HG03095 (cell line): ENCODE results near the gene NUB1.

Source experiments
- ATAC-seq: cut with Tn5 transposase; IDR thresholded peaks from one replicate; pipeline ENCODE4 v1.9.1; 2021; ENCODE audit warnings: moderate library complexity; ENCODE audit not compliant: unreplicated experiment

NUB1 gene

DNA sequence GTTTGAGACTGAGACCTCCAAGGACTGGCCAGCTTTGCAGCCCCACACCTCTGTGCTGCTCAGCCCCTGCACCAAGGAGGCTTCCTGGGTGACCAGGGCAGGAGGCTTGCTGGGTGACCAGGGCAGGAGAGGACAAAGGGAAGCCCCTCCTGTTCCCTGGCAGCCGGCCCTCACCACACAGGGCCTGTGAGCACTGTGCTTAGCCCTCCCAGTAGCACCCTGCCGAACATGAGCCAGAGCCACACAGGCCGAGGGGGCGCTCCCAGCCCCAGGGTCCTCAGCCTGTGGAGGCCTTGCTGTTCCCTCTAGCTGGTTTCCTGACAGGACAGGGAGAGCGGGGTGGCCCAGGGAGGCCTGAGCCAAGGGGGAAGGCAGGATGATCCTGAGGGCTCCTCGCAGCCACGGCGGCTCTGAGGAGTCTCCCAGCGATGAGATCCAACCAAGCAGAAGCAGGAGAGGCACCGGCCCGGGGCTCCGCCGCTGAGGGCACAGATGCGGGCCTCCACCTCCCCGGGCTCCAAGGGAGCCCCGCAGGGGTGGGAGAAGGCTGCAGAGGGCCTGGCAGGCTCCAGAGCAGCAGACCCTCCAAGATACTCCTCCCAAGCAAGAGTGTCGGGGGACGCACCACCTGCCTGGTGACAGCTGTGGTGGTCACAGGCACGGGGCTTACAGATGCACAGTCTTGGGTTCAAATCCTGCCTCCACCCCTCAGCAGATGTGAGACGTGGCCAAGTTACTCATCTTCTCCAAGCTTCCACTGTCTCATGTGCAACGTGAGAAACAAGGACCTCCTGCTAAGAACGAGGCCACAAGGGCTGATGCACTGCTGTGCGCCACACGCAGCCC, 45.8 kb downstream of the NUB1 start:
- ATAC-seq = no peak

DNA sequence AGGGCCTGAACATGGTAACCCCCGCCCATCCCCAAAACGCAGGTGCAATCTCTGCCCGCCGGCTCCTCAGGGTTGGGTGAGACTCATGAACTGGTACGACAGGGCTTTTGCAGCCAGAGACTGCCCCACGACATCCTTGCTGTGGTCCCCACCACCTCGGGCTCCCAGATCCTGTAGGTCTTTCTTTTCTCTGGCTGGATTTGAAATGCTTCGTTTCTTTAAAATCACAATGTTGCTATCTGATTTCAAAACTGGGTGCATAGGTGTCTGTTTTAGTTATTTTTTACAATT, 46.3 kb downstream of the NUB1 start:
- no peak for ATAC-seq

GRCh38 chr7:151388430-151388829, 46.8 kb downstream of the NUB1 start:
- no peak for ATAC-seq

DNA sequence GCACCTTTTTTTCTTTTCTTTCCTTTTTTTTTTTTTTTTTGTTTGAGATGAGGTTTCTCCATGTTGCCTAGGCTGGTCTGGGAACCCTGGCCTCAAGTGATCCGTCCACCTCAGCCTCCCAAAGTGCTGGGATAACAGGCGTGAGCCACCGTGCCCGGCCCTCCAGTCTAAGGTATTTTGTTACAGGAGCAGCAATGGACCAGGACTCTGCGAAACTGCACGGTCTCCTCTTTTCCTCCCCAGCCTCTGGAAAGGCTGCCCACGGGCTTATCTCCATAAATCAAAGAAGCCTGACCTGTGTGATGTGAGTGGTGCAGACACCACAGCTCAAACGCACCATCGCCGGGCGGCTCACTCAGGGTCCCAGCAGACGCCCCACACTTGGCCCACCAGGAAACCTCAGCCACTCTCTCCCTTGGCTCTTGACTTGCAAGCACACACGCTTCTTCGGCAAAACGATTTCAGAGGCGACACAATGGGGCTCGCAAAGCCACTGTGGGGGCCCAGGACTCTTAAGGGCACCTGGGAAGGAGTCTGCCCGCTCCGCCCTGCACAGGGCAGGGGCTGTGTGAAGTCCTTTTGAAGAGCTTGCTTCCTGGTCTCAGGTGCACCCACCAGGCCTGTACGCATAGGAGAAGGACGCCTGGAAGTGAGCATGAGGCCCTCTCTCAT, 47.6 kb downstream of the NUB1 start:
- ATAC-seq = no peak

- no peak for ATAC-seq
These were observed 48.4 kb downstream of the NUB1 start for GRCh38 chr7:151389768-151390597.

DNA sequence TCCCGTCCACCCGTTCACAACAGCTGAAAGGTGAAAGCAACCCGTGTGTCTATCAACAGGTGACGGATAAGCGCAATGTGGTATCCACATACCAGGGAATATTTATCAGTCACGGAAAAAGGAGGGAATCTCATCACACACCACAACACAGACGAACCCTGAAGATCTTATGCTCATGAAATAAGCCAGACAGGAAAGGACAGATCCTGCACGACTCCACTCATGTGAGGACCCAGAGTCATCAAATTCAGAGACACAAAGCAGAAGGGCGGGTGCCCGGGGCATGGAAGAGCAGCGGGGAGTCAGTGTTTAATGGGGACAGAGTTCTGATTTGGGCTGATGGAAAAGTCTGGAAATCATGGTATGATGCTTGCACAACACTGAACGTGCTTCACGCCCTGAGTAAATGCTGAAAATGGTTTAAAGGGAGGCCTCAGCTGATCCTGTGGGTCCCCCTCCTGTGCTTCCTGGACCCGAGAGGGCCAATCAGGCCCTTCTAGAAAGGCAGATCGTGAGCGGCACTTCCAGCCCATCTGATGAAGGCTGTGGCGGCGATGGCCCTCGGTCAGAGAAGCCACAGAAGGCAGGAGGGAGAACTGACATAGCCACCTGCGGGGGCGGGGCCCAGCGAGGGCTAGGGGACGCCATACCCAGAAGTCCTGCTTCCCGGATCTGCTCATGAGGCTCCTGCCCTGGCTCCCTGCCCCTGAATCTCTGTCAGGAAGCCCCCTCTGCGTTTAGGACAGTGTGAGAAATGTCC, 49.2 kb downstream of the NUB1 start:
- no peak for ATAC-seq

DNA sequence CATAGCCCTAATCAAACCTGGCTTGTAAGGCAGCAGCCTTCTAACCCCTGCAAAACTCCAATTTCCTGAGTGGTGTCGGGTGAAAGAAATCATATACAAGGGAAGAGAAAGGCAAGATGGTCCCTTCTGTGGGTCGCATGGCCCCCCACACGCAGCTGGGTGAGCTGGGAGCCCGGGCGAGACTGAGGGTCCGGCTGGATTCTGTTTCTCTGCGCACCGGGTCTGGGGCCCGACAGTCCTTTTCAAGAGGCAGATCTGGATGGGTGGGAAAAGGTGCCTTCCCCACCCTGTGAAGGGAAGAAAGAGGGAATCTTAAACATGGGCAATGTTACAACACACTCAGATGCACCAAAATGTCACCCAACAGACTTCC, 49.7 kb downstream of the NUB1 start:
- ATAC-seq = no peak

- ATAC-seq = no peak
These were observed 50.4 kb downstream of the NUB1 start for GRCh38 chr7:151392002-151392401.

DNA sequence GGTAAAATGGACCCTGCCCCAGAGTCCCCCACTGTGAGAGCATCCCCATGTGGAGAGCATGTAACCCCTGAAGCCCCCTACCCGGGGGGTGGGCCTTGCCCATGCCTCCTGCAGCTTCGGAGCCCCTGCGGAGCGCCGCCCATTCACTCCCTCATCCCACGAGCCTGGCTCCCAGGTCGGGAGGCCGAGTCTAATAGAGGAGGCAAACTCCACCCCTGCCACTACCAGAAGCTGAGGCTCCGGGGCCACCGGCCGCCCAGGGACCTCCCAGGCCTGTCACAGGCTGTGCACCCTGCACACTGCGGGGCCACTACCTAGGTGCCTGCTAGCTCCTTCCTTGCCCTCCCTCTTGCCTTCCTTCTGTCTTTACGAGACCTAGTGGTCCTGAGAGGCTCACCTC, 50.8 kb downstream of the NUB1 start:
- ATAC-seq = no peak

DNA sequence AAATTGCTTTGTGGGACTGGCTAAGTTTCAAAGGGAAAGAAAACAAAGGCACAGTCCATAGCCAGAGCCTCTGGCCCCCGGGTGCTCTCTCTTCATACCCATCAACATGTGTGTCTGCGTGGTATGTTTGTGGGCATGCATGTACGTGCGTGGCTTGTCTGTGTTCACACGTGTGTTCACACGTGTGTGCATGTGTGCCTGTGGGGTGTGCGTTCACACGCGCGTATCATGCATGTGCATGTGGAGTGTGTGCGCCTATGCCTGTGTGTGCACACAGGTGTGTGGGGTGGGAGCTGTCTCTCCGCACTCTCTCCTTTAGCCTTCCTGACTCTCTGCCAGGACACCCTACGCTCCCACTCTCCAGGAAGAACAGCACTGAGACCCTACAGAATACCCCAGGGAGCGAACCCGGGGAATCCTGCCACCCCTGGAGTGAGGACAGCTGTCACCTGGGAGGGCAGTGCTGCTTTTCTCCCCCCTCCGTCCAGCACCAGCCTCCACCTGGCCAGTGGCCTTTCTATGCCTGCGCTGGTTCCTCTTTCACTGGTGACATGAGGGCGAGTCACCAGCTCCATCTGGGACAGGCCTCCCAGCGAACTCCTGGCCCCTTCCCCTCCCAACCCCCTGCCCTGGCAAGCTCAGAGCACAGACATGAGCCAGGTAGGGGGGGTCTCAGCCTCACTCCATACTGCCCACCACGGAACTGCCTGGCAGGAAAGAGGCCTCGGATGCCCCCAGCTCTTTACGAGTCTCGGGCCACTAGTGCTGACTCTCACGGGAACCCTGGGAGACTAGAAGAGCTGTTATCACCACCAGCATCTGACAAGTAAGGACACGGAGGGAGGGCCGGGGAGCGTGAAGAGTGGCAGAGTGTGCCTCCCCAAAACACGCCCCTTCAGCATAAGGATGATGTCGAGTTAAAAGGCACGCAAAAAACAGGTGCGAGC, 51.7 kb downstream of the NUB1 start:
- ATAC-seq = no peak

- no peak for ATAC-seq
These were observed 52.7 kb downstream of the NUB1 start for GRCh38 chr7:151394076-151395035.

- no peak for ATAC-seq
These were observed 53.4 kb downstream of the NUB1 start for GRCh38 chr7:151395036-151395367.

DNA sequence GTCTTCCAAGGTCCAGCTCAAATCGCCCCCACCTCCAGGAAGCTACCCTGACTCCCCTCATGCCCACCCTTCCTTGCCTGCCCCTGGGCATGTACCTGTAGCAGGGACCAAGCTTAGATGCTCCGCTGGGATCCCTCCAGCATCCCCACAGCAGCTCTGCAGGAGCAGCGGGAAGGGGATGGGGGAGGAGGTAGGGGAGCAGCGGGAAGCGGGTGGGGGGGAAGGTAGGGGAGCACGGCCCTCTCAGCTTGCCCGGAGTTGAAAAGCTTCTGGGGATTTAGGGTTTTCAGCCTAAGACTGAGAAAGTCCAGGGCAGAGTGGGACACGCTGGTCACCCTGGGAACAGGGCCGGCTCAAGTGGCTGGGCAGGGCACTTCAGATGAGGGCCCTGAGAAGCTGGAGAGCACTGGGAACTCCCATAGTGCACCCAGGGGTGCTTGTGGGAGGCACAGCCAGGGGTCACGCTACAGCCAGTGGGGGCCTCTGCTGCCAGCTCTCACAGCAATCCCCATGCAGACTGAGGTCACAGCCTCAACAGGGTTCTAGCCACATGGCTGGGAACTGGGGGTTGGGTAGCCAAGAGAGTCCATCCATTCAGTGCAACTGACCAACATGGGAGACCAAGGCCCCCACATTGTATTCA, 54.8 kb downstream of the NUB1 start:
- ATAC-seq = no peak

DNA sequence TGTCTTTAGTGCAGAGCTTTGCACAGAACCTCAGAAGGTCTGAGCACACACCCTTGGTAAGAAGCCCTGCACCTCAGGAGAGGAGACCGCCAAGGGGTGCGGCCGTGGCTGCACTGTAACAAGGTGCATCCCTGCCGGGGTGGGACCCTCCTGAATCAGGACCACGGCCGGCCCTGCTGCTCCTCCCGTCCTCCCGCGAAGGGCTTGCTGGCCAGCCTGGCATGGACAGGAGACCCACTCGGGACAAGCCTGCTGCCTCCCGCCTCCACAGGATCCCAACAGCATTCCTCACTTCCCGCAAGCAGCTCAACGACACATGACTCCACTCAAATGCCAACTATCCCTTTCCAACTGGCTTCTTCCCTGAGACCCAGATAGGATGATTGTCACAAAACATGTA, 55.4 kb downstream of the NUB1 start:
- ATAC-seq = no peak

- no peak for ATAC-seq
These were observed 57.1 kb downstream of the NUB1 start for GRCh38 chr7:151398446-151399304.

GRCh38 chr7:151399305-151399601, 57.6 kb downstream of the NUB1 start:
- ATAC-seq = no peak

DNA sequence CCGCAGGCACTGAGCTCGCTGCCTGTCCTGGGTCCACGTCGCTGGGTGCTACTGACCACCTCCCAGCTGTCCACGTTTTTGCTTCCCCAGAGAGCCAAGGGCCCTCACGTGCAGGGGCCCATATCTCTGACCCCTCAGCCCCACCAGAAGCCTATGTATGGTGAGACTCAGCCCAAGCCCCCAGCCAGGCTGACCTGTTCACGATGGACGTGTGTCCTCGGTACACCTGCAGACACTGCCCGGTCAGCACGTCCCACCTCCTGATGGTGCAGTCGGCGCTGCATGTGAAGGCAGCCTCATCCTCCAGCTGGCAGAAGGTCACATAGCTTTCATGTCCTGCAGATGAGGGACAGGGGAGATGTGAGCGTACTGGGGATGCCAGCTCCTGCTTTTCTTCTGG, 58.3 kb downstream of the NUB1 start:
- no peak for ATAC-seq
